Measurements from ENCODE around the gene IL21R.

The IL21R gene

DNA sequence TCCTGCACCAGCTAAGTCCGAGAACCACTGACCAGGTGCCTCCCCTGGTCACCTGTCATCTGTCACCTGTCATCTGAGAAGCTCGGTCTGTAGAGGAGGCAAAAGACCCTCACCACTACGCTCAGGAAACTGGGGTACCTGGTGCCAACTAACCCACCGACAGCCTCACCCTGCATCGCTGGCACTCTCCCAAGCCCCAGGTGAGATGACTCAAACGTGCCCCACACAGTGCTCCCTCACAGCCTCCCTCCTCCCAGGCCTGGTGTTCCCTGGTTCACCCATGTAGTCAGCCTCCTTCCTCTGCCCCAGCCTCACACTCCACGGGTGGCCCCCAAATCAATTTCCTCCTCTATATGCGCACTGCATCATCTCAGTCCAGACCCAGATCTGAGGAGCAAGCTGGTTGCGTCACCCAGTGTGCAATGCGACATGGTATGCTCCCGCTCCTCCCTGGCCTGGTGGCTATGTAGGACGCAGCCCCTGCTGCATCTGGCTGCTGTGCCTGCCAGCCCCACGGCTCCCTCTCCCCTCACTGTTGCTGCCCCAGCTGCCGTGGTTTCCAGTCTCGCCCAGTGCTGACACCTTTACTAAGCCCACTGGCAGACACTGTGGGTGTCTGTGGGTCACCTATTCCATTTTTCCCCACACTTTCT lies 79.4 kb downstream of the IL21R start:
- TF ChIP-seq OSR1 (CRISPR knock-in tag; IDR thresholded peaks at IDR 0.05) (no peak), ZFP30 (CRISPR knock-in tag; IDR thresholded peaks at IDR 0.05) (no peak), ISL1 (CRISPR knock-in tag; IDR thresholded peaks at IDR 0.05) (no peak), ARNTL (CRISPR knock-in tag; IDR thresholded peaks at IDR 0.05; ENCODE audit: borderline replicate concordance, low read depth) (no peak), CSDC2 (CRISPR knock-in tag; IDR thresholded peaks at IDR 0.05) (no peak), RARB (CRISPR knock-in tag; IDR thresholded peaks at IDR 0.05) (no peak), TOX (CRISPR knock-in tag; IDR thresholded peaks at IDR 0.05; ENCODE audit: borderline replicate concordance) (no peak), PPARA (CRISPR knock-in tag; IDR thresholded peaks at IDR 0.05; ENCODE audit: borderline replicate concordance) (no peak), SNAI2 (CRISPR knock-in tag; IDR thresholded peaks at IDR 0.05) (no peak), ZC3H10 (CRISPR knock-in tag; IDR thresholded peaks at IDR 0.05) (no peak), ESRRG (CRISPR knock-in tag; IDR thresholded peaks at IDR 0.05) (no peak), ZNF70 (CRISPR knock-in tag; IDR thresholded peaks at IDR 0.05) (no peak), BACH2 (CRISPR knock-in tag; IDR thresholded peaks at IDR 0.05; ENCODE audit: borderline replicate concordance) (no peak), ZFP3 (CRISPR knock-in tag; IDR thresholded peaks at IDR 0.05) (no peak), ZNF565 (CRISPR knock-in tag; conservative IDR thresholded peaks at IDR 0.05; ENCODE audit: low read depth) (no peak)
- TF ChIP-seq, protein P1, sequence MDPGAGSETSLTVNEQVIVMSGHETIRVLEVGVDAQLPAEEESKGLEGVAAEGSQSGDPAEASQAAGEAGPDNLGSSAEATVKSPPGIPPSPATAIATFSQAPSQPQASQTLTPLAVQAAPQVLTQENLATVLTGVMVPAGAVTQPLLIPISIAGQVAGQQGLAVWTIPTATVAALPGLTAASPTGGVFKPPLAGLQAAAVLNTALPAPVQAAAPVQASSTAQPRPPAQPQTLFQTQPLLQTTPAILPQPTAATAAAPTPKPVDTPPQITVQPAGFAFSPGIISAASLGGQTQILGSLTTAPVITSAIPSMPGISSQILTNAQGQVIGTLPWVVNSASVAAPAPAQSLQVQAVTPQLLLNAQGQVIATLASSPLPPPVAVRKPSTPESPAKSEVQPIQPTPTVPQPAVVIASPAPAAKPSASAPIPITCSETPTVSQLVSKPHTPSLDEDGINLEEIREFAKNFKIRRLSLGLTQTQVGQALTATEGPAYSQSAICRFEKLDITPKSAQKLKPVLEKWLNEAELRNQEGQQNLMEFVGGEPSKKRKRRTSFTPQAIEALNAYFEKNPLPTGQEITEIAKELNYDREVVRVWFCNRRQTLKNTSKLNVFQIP (CRISPR knock-in tag; IDR thresholded peaks at IDR 0.05; ENCODE audit: borderline replicate concordance, low read depth) = no peak
- TF ChIP-seq, protein P2, sequence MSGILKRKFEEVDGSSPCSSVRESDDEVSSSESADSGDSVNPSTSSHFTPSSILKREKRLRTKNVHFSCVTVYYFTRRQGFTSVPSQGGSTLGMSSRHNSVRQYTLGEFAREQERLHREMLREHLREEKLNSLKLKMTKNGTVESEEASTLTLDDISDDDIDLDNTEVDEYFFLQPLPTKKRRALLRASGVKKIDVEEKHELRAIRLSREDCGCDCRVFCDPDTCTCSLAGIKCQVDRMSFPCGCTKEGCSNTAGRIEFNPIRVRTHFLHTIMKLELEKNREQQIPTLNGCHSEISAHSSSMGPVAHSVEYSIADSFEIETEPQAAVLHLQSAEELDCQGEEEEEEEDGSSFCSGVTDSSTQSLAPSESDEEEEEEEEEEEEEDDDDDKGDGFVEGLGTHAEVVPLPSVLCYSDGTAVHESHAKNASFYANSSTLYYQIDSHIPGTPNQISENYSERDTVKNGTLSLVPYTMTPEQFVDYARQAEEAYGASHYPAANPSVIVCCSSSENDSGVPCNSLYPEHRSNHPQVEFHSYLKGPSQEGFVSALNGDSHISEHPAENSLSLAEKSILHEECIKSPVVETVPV (CRISPR knock-in tag; IDR thresholded peaks at IDR 0.05) = no peak
- TF ChIP-seq, protein P3, sequence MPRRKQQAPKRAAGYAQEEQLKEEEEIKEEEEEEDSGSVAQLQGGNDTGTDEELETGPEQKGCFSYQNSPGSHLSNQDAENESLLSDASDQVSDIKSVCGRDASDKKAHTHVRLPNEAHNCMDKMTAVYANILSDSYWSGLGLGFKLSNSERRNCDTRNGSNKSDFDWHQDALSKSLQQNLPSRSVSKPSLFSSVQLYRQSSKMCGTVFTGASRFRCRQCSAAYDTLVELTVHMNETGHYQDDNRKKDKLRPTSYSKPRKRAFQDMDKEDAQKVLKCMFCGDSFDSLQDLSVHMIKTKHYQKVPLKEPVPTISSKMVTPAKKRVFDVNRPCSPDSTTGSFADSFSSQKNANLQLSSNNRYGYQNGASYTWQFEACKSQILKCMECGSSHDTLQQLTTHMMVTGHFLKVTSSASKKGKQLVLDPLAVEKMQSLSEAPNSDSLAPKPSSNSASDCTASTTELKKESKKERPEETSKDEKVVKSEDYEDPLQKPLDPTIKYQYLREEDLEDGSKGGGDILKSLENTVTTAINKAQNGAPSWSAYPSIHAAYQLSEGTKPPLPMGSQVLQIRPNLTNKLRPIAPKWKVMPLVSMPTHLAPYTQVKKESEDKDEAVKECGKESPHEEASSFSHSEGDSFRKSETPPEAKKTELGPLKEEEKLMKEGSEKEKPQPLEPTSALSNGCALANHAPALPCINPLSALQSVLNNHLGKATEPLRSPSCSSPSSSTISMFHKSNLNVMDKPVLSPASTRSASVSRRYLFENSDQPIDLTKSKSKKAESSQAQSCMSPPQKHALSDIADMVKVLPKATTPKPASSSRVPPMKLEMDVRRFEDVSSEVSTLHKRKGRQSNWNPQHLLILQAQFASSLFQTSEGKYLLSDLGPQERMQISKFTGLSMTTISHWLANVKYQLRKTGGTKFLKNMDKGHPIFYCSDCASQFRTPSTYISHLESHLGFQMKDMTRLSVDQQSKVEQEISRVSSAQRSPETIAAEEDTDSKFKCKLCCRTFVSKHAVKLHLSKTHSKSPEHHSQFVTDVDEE (CRISPR knock-in tag; IDR thresholded peaks at IDR 0.05) = no peak
- TF ChIP-seq, protein P4, sequence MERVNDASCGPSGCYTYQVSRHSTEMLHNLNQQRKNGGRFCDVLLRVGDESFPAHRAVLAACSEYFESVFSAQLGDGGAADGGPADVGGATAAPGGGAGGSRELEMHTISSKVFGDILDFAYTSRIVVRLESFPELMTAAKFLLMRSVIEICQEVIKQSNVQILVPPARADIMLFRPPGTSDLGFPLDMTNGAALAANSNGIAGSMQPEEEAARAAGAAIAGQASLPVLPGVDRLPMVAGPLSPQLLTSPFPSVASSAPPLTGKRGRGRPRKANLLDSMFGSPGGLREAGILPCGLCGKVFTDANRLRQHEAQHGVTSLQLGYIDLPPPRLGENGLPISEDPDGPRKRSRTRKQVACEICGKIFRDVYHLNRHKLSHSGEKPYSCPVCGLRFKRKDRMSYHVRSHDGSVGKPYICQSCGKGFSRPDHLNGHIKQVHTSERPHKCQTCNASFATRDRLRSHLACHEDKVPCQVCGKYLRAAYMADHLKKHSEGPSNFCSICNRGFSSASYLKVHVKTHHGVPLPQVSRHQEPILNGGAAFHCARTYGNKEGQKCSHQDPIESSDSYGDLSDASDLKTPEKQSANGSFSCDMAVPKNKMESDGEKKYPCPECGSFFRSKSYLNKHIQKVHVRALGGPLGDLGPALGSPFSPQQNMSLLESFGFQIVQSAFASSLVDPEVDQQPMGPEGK (CRISPR knock-in tag; IDR thresholded peaks at IDR 0.05; ENCODE audit: borderline replicate concordance) = no peak
- TF ChIP-seq, protein P5, sequence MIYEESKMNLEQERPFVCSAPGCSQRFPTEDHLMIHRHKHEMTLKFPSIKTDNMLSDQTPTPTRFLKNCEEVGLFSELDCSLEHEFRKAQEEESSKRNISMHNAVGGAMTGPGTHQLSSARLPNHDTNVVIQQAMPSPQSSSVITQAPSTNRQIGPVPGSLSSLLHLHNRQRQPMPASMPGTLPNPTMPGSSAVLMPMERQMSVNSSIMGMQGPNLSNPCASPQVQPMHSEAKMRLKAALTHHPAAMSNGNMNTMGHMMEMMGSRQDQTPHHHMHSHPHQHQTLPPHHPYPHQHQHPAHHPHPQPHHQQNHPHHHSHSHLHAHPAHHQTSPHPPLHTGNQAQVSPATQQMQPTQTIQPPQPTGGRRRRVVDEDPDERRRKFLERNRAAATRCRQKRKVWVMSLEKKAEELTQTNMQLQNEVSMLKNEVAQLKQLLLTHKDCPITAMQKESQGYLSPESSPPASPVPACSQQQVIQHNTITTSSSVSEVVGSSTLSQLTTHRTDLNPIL (CRISPR knock-in tag; IDR thresholded peaks at IDR 0.05; ENCODE audit: low read depth) = no peak
- no peak for ATAC-seq

DNA sequence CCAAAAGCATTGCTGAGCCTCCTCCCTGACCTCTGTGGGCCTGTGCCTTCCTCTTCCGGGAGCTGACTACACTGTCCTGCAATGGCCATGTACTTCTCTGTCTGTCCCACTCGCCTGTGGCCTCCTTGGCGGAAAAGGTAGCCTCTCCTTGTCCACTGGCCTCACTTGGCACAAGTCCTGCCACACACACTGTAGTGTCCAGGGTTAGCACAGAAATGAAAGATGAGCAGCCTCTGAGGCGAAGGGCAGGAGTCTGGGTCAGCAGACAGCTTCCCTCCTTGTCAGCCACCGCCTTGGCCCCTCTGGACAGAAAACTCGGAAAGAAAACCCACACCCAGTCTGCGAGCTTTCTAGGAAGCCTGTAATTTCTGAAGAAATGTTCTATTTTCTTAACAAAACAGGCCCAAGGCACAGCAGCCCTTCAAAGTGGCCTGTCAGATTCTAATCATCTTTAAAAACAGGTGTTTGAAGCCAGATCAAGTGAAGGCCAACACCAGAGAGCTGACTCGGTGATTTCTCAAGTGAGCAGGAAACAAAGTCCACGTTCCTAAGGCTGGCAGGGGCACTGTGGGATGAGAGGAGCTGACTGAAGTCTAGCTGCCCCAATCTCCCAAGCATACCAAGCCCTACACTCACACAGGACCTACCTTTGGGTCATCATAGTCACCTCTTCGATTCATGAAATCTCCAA lies 80.6 kb downstream of the IL21R start:
- TF ChIP-seq ARNTL (CRISPR knock-in tag; IDR thresholded peaks at IDR 0.05; ENCODE audit: borderline replicate concordance, low read depth) = no peak
- no peak for ATAC-seq

DNA sequence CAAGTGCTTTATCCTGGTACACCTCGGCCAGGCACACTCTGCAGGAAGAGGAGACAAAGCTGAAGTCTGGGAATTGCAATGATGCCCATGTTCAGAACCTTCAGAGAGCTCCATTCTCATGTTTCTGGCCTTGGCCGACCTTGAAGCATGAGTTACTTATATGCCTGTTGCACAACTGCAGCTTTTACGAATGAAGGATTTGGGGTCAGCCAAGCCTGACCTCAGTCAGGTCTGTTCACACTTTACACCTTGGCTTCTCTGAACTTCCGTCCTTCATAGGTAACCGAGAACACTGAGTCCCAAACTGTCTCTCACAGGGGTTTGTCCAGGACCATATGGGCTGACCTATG lies 81.1 kb downstream of the IL21R start:
- TF ChIP-seq TCF4 (CRISPR knock-in tag; IDR thresholded peaks at IDR 0.05; ENCODE audit: borderline replicate concordance) = no peak
- no peak for ATAC-seq
